ENCODE data around the gene RNF213. TPM values are rescaled to one million over a fixed set of nuclear protein-coding genes. Genes with fewer than 3 reads are reported as not detected.

The RNF213 gene
- total and polyA plus RNA-seq, 10 donors, result 36.7 to 481 (median 337) TPM

DNA sequence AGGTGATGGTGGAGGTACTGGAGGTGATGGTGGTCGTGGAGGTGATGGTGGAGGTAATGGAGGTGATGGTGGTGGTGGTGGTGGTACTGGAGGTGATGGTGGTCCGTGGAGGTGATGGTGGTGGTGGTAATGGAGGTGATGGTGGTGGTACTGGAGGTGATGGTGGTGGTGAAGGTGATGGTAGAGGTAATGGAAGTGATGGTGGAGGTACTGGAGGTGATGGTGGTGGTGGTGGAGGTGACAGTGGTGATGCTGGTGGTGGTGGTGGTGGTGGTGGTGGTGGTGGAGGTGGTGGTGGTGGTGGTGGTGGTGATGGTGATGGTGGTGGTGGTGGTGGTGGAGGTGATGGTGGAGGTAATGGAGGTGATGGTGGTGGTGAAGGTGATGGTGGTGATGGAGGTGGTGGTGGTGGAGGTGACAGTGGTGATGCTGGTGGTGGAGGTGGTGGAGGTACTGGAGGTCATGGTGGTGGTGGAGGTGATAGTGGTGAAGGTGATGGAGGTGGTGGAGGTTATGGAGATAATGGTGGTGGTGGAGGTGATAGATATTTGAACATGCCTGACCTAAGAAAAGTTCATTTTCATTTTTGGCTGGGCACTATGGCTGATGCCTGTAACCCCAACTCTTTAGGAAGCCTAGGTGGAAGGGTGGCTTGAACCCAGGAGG lies 55.0 kb downstream of the RNF213 start:
- H3K9me3 ChIP-seq, result no peaks in the 10 kb centered on the region
- no peaks in the 10 kb centered on the region for H3K27me3 ChIP-seq (replicated peaks in 1 of 7)
- WGBS, 5 donors, result 78 to 100% (median 88%) methylated on average over 1 to 2 of the region's 2 CpGs
- H3K4me1 ChIP-seq, result peaks cover 0 to 11% (median 3%) of the 10 kb centered on the region in 6 donors
- no peak overlapping the region for H3K4me3 ChIP-seq
- H3K27ac ChIP-seq, result no peak overlapping the region
- TF ChIP-seq POLR2A (IDR thresholded peaks at IDR 0.05), result no peak
- no peak for TF ChIP-seq CTCF (IDR thresholded peaks at IDR 0.05 in 8 of 11, conservative IDR thresholded peaks at IDR 0.05 in 3 of 11)
- no peak for TF ChIP-seq POLR2AphosphoS5 (IDR thresholded peaks at IDR 0.05)
- intact Hi-C loops (cut with DNase I; ENCODE audit: low total_unique reads), result no loop called here
- DNase-seq, result peak; percentile 8
- H3K36me3 ChIP-seq, result peaks cover 0 to 81% (median 75%) of the 10 kb centered on the region in 6 donors

GRCh38 chr17:80316431-80316830 lies 55.8 kb downstream of the RNF213 start:
- 68 to 80% (median 75%) methylated on average over 10 of the region's 10 CpGs for WGBS, 5 donors

GRCh38 chr17:80316927-80317705 lies 56.5 kb downstream of the RNF213 start:
- Histone ChIP-seq H3K27me3 (replicated peaks in 1 of 7) (no peaks in the 10 kb centered on the region), H3K4me1 (peaks cover 0 to under 1% (median 0%) of the 10 kb centered on the region in 6 donors), H3K4me3 (no peak overlapping the region), H3K9me3 (peaks cover 0 to 1% (median 0%) of the 10 kb centered on the region in 8 donors), H3K36me3 (peaks cover 0 to 81% (median 74%) of the 10 kb centered on the region in 6 donors), H3K27ac (no peak overlapping the region)
- no peak for TF ChIP-seq POLR2A (IDR thresholded peaks at IDR 0.05)
- TF ChIP-seq POLR2AphosphoS5 (IDR thresholded peaks at IDR 0.05), result peak in 1 of 3 donors; percentile 62
- TF ChIP-seq CTCF (IDR thresholded peaks at IDR 0.05 in 8 of 11, conservative IDR thresholded peaks at IDR 0.05 in 3 of 11), result no peak
- peak; percentile 54 for DNase-seq
- intact Hi-C loops (cut with DNase I; ENCODE audit: low total_unique reads), result no loop called here
- 92 to 95% (median 93%) methylated on average over 23 to 26 of the region's 26 CpGs for WGBS, 5 donors

More at GRCh38 chr17:80316431-80316830, 55.8 kb downstream of the RNF213 start:
- TF ChIP-seq POLR2AphosphoS5 (IDR thresholded peaks at IDR 0.05) (no peak), CTCF (IDR thresholded peaks at IDR 0.05 in 8 of 11, conservative IDR thresholded peaks at IDR 0.05 in 3 of 11) (no peak), POLR2A (IDR thresholded peaks at IDR 0.05) (no peak)
- intact Hi-C loops (cut with DNase I; ENCODE audit: low total_unique reads), result no loop called here
- Histone ChIP-seq H3K36me3 (peaks cover 0 to 81% (median 75%) of the 10 kb centered on the region in 6 donors), H3K9me3 (no peaks in the 10 kb centered on the region), H3K27ac (no peak overlapping the region), H3K4me1 (peaks cover 0 to 7% (median 2%) of the 10 kb centered on the region in 6 donors), H3K27me3 (replicated peaks in 1 of 7) (no peaks in the 10 kb centered on the region), H3K4me3 (no peak overlapping the region)
- DNase-seq, result peak; percentile 52

GRCh38 chr17:80317706-80317980 lies 57.0 kb downstream of the RNF213 start:
- TF ChIP-seq POLR2A (IDR thresholded peaks at IDR 0.05), result no peak
- TF ChIP-seq POLR2AphosphoS5 (IDR thresholded peaks at IDR 0.05), result no peak
- TF ChIP-seq CTCF (IDR thresholded peaks at IDR 0.05 in 8 of 11, conservative IDR thresholded peaks at IDR 0.05 in 3 of 11), result no peak
- WGBS, 5 donors, result 96 to 100% (median 98%) methylated on average over 3 to 5 of the region's 5 CpGs
- Histone ChIP-seq H3K27me3 (replicated peaks in 1 of 7) (no peaks in the 10 kb centered on the region), H3K27ac (no peak overlapping the region), H3K36me3 (peaks cover 0 to 81% (median 74%) of the 10 kb centered on the region in 6 donors), H3K4me1 (no peaks in the 10 kb centered on the region), H3K9me3 (peaks cover 0 to 6% (median 5%) of the 10 kb centered on the region in 8 donors), H3K4me3 (no peak overlapping the region)
- no peak for DNase-seq
- intact Hi-C loops (cut with DNase I; ENCODE audit: low total_unique reads), result no loop called here
